H1 (cell line): ENCODE data around the gene ZDHHC16. TPM values are rescaled to one million over a fixed set of nuclear protein-coding genes. Genes with fewer than 3 reads are reported as not detected.

Experiments used
- ASH2L ChIP-seq: fragments of 200-600, 300-600 bp; sonication (generic); IDR thresholded peaks from one replicate; pipeline ENCODE4 v1.7.1; 2017; ENCODE audit warnings: low read length
- CREB1 ChIP-seq: IDR thresholded peaks from 2 replicates; pipeline ENCODE4 v1.6.1; 2012; ENCODE audit warnings: inconsistent platforms
- EGR1 ChIP-seq: IDR thresholded peaks from 2 replicates; pipeline ENCODE4 v1.6.1; 2011; ENCODE audit warnings: low read depth, low read length, borderline replicate concordance
- NRF1 ChIP-seq: IDR thresholded peaks from 2 replicates; pipeline ENCODE4 v1.6.1; 2011; ENCODE audit warnings: mild to moderate bottlenecking, low read depth, low read length, improper control_type of control experiment
- POLR2A ChIP-seq, 2 experiments: IDR thresholded peaks; 1 replicate in 1 of 2; 2 replicates in 1 of 2; pipeline ENCODE4 v1.6.1; 2011; ENCODE audit warnings: low read depth in 2 of 2, low read length in 2 of 2, mild to moderate bottlenecking in 2 of 2; ENCODE audit errors: control extremely low read depth in 1 of 2
- RAD21 ChIP-seq, 2 experiments: IDR thresholded peaks in 1 of 2; conservative IDR thresholded peaks in 1 of 2; 2 replicates each; pipeline ENCODE4 v1.6.1; 2011; ENCODE audit warnings: low read depth in 2 of 2, low read length in 2 of 2, improper control_type of control experiment in 1 of 2, inconsistent platforms in 1 of 2, mild to moderate bottlenecking in 1 of 2, moderate library complexity in 1 of 2
- RBBP5 ChIP-seq: IDR thresholded peaks from 2 replicates; pipeline ENCODE4 v1.7.1; 2012; ENCODE audit warnings: low read depth, mild to moderate bottlenecking, inconsistent platforms, low read length, moderate library complexity, borderline replicate concordance
- polyA plus RNA-seq, 7 experiments: library from polyadenylated mRNA; depleted of rRNA in 3 of 7; stranded (reverse) in 5 of 7; unstranded in 2 of 7; fragments of >200 nt in 5 of 7; fragments of 200-250 nt in 2 of 7; gene quantifications; 1 replicate in 5 of 7; 2 replicates in 1 of 7; 4 replicates in 1 of 7; pipeline versions ENCODE4 v1.2.1 to v1.2.3, GENCODE V29; 2011 to 2013; ENCODE audit warnings: missing spikeins in 2 of 7, mixed read lengths in 2 of 7
- total RNA-seq: library from RNA; stranded (reverse); fragmentation: NEBNext Ultra II Directional; extraction: Animal tissue kit (Norgen Biotek cat#: 25700); gene quantifications from 2 replicates; pipeline ENCODE4 v1.2.1, GENCODE V29; 2021

Gene ZDHHC16
- total and polyA plus RNA-seq, 2 of the 8 experiments (the other 6 are each of a cell fraction or from before 2014, with no cell fraction given), result 45.9 to 108 TPM

DNA sequence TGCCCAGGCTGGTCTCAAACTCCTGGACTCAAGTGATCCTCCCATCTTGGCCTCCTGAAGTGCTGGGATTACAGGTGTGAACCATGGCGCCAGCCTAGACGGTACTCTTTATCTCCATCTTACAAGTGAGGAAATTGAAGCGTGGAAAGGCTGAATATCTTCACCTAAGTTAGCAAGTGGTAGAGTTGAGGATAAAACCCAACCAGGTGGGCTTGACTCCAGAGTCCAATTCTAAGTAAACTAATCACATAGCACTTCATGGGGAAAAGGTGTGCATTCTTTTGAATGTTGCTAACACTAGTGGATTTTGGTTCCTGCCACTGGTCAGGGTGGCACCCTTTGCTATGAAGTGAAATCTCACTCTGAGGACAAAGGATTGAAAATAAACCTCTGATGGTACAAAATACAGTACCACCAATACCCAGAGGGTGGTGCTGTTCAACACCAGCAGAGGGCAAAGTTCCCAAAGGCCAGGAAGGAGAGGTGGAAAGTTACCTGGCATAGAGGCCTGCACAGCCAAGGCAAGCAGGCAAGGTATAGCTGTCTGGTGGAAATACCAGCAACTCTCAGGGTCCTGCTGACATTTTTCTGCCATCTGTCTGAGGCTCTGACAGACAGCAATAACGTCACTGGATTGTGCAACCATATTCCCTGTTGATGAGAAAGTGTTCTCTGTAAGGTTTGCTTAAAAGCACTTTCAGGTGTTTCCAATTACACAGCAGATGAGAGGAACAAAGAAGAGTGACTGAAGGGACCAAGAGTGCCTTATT, 17.6 kb downstream of the ZDHHC16 start (continued):
- no peak for TF ChIP-seq NRF1
- peak in 1 of 2 experiments; percentile 34; a peak in 1 of 3 replicates for TF ChIP-seq POLR2A (IDR thresholded peaks at IDR 0.05; ENCODE audit: control extremely low read depth in 1 of 2, low read depth in 2 of 2, low read length in 2 of 2)
- TF ChIP-seq RAD21 (IDR thresholded peaks at IDR 0.05 in 1 of 2, conservative IDR thresholded peaks at IDR 0.05 in 1 of 2; ENCODE audit: low read depth in 2 of 2, low read length in 2 of 2), result peak; percentile 87 to 91
- TF ChIP-seq CREB1, result no peak
- TF ChIP-seq RBBP5, result no peak
- TF ChIP-seq ASH2L, result no peak
- TF ChIP-seq EGR1, result no peak
